K562 (cell line): ENCODE results near the gene LGALS8. TPM values are rescaled to one million over a fixed set of nuclear protein-coding genes. Genes with fewer than 3 reads are reported as not detected.

ENCODE experiments used
- CEBPG ChIP-seq, 3 experiments: fragments of 200-800 bp in 1 of 3; sonication (Bioruptor generic) in 1 of 3; sonication (generic) in 1 of 3; formaldehyde crosslinking in 1 of 3; IDR thresholded peaks in 2 of 3; conservative IDR thresholded peaks in 1 of 3; 2 replicates each; pipeline versions ENCODE4 v1.6.1 to v1.8.0; 2016 to 2022; ENCODE audit warnings: missing compliant biosample characterization in 2 of 3, missing genetic modification characterization in 2 of 3, mild to moderate bottlenecking in 1 of 3, missing genetic modification reagents in 1 of 3
- CXXC5 ChIP-seq: fragments of 250-450 bp; sonication (Bioruptor Pico); IDR thresholded peaks from 2 replicates; pipeline ENCODE4 v1.8.0; 2022; ENCODE audit warnings: inconsistent platforms, mild to moderate bottlenecking, moderate library complexity
- FOXJ2 ChIP-seq: fragments of 200-800 bp; sonication (Bioruptor generic); IDR thresholded peaks from 2 replicates; pipeline ENCODE4 v1.6.1; 2016; ENCODE audit warnings: missing genetic modification characterization, missing compliant biosample characterization
- FOXK1 ChIP-seq: sonication (generic); formaldehyde crosslinking; IDR thresholded peaks from 2 replicates; pipeline ENCODE4 v1.8.0; 2022; ENCODE audit warnings: missing genetic modification reagents, mild to moderate bottlenecking, borderline replicate concordance
- GATAD2A ChIP-seq: fragments of 450-650 bp; IDR thresholded peaks from 2 replicates; pipeline ENCODE4 v1.6.1; 2017
- KLF1 ChIP-seq: fragments of 450-650 bp; IDR thresholded peaks from 2 replicates; pipeline ENCODE4 v1.6.1; 2016; ENCODE audit warnings: missing genetic modification characterization, missing compliant biosample characterization
- L3MBTL2 ChIP-seq: fragments of 450-650 bp; IDR thresholded peaks from 2 replicates; pipeline ENCODE4 v1.6.1; 2016; ENCODE audit warnings: mild to moderate bottlenecking, moderate library complexity
- MED1 ChIP-seq: sonication (generic); formaldehyde crosslinking; IDR thresholded peaks from 2 replicates; pipeline ENCODE4 v1.8.1; 2023; ENCODE audit warnings: missing genetic modification reagents, borderline replicate concordance
- NFE2L1 ChIP-seq: fragments of 450-650 bp; IDR thresholded peaks from 2 replicates; pipeline ENCODE4 v1.6.1; 2016; ENCODE audit warnings: missing genetic modification characterization, low read depth, mild to moderate bottlenecking, missing compliant biosample characterization, moderate library complexity, borderline replicate concordance
- NUFIP1 ChIP-seq: fragments of 450-650 bp; IDR thresholded peaks from 2 replicates; pipeline ENCODE4 v1.6.1; 2018; ENCODE audit not compliant: partially characterized antibody
- PHF20 ChIP-seq: fragments of 450-650 bp; IDR thresholded peaks from 2 replicates; pipeline ENCODE4 v1.6.1; 2018; ENCODE audit not compliant: partially characterized antibody
- POLR2H ChIP-seq: IDR thresholded peaks from 2 replicates; pipeline ENCODE4 v1.6.1; 2016; ENCODE audit warnings: missing genetic modification characterization, low read depth, mild to moderate bottlenecking, control low read depth, missing compliant biosample characterization, moderate library complexity
- PTTG1 ChIP-seq: fragments of 450-650 bp; IDR thresholded peaks from 2 replicates; pipeline ENCODE4 v1.6.1; 2016; ENCODE audit warnings: low read depth, mild to moderate bottlenecking, missing genetic modification characterization, missing compliant biosample characterization
- PURB ChIP-seq: sonication (generic); formaldehyde crosslinking; IDR thresholded peaks from 2 replicates; pipeline ENCODE4 v1.9.0; 2021; ENCODE audit warnings: low read depth, mild to moderate bottlenecking, missing genetic modification reagents
- RBBP5 ChIP-seq: fragments of 200-600 bp; sonication (generic); IDR thresholded peaks from 2 replicates; pipeline ENCODE4 v1.6.1; 2012; ENCODE audit warnings: borderline replicate concordance, mild to moderate bottlenecking, low read length, control low read depth, inconsistent platforms; ENCODE audit not compliant: insufficient read depth, poor library complexity, severe bottlenecking
- RBM14 ChIP-seq: fragments of 200-400 bp; formaldehyde crosslinking; IDR thresholded peaks from 2 replicates; pipeline ENCODE4 v1.6.1; 2018; ENCODE audit warnings: low read depth, mild to moderate bottlenecking, low read length, moderate library complexity, borderline replicate concordance; ENCODE audit not compliant: insufficient read depth
- RFX7 ChIP-seq: fragments of 250-450 bp; sonication (Bioruptor Pico); IDR thresholded peaks from 2 replicates; pipeline ENCODE4 v1.5.1; 2021; ENCODE audit warnings: mild to moderate bottlenecking
- SAP30 ChIP-seq: fragments of 200-600 bp; sonication (generic); IDR thresholded peaks from 2 replicates; pipeline ENCODE4 v1.6.1; 2012; ENCODE audit warnings: borderline replicate concordance, low read depth, mild to moderate bottlenecking, moderate library complexity, low read length, control low read depth, inconsistent platforms; ENCODE audit not compliant: insufficient read depth, poor library complexity, severe bottlenecking
- SMARCE1 ChIP-seq: fragments of 450-650 bp; IDR thresholded peaks from 2 replicates; pipeline ENCODE4 v1.7.1; 2016; ENCODE audit warnings: mild to moderate bottlenecking
- ZNF12 ChIP-seq: sonication (generic); formaldehyde crosslinking; IDR thresholded peaks from 2 replicates; pipeline ENCODE4 v1.4.0; 2020; ENCODE audit warnings: mild to moderate bottlenecking, missing genetic modification reagents
- ZNF184 ChIP-seq: sonication (generic); formaldehyde crosslinking; IDR thresholded peaks from 2 replicates; pipeline ENCODE4 v1.5.0; 2020; ENCODE audit warnings: missing genetic modification reagents
- ZNF445 ChIP-seq: fragments of 250-450 bp; sonication (Bioruptor Pico); IDR thresholded peaks from 2 replicates; pipeline ENCODE4 v1.4.0; 2020; ENCODE audit warnings: low read depth, mild to moderate bottlenecking, moderate library complexity
- polyA plus RNA-seq, 8 experiments: library from polyadenylated mRNA; depleted of rRNA in 4 of 8; stranded (reverse) in 5 of 8; unstranded in 3 of 8; fragments of >200 nt; fragmentation: Nextera tagmentation in 2 of 8; fragmentation: Illumina TruSeq in 1 of 8; extraction: Ambion mirVana in 2 of 8; extraction: Trizol in 1 of 8; gene quantifications; 2 replicates each; pipeline versions ENCODE4 v1.2.1 to v1.2.3, GENCODE V29; 2011 to 2014; ENCODE audit warnings: inconsistent platforms in 1 of 8, missing spikeins in 1 of 8
- total RNA-seq, 7 experiments: library from RNA; depleted of rRNA in 6 of 7; stranded (reverse); fragments of >200 nt in 6 of 7; fragmentation: Illumina TruSeq in 2 of 7; extraction: Trizol in 2 of 7; gene quantifications; 2 replicates each; pipeline versions ENCODE4 v1.2.1 to v1.2.3, GENCODE V29; 2011 to 2021; ENCODE audit warnings: low replicate concordance in 1 of 7
- TF ChIP-seq, protein P1 (sequence below): fragments of 450-650 bp; IDR thresholded peaks from 2 replicates; pipeline ENCODE4 v1.6.1; 2016; ENCODE audit warnings: missing biosample characterization, missing genetic modification characterization
- TF ChIP-seq, protein P2 (sequence below): fragments of 450-650 bp; IDR thresholded peaks from 2 replicates; pipeline ENCODE4 v1.6.1; 2014; ENCODE audit warnings: low read depth, mild to moderate bottlenecking, moderate library complexity, borderline replicate concordance
- TF ChIP-seq, protein P3 (sequence below): fragments of 250-450 bp; sonication (Bioruptor Pico); IDR thresholded peaks from 2 replicates; pipeline ENCODE4 v1.8.0; 2022; ENCODE audit warnings: inconsistent platforms, mild to moderate bottlenecking, moderate library complexity, borderline replicate concordance

Gene LGALS8
- total and polyA plus RNA-seq, 9 of the 15 experiments (the other 6 are each of a cell fraction or from before 2014, with no cell fraction given), result 57.4 to 87.7 (median 70.3) TPM

DNA sequence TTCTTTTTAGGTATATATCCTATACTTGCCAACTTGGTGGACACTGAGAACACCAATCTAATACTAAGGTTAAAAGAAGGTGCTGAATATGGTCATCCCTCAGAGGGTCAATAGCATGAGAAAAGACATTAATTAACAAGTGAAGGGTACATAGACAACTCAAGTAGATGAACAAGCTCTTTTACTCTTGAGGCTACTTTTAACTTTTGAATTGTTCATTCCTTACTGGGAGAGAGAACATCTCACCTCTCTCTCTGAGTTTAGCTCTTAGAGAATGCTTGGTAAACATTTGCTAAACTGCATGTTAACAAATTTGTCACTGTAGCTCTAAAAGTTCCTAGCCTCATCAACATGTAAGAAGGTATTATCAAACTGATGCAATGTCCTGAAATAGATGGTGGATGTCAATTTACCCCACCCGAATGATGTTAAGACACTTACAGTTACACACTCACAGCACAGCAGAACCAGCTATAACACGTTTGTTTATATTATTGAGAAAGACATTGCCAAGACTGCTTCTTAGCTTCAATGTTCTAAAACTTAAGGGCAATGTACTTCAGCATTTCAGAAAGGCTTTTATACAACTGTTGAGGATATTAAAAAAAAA is 44.6 kb downstream of the LGALS8 start (continued):
- TF ChIP-seq CEBPG (CRISPR knock-in tag; IDR thresholded peaks at IDR 0.05), result peak; percentile 95
- peak; percentile 83 to 99 for TF ChIP-seq CEBPG (tag; conservative IDR thresholded peaks at IDR 0.05 in 1 of 2, IDR thresholded peaks at IDR 0.05 in 1 of 2)
- TF ChIP-seq FOXK1 (CRISPR knock-in tag), result no peak
- TF ChIP-seq RBM14, result no peak
- TF ChIP-seq PURB (CRISPR knock-in tag), result no peak
- no peak for TF ChIP-seq RFX7 (CRISPR knock-in tag)
- TF ChIP-seq, protein P1, sequence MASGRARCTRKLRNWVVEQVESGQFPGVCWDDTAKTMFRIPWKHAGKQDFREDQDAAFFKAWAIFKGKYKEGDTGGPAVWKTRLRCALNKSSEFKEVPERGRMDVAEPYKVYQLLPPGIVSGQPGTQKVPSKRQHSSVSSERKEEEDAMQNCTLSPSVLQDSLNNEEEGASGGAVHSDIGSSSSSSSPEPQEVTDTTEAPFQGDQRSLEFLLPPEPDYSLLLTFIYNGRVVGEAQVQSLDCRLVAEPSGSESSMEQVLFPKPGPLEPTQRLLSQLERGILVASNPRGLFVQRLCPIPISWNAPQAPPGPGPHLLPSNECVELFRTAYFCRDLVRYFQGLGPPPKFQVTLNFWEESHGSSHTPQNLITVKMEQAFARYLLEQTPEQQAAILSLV (tag), result peak; percentile 71
- TF ChIP-seq PHF20, result no peak
- TF ChIP-seq ZNF445 (CRISPR knock-in tag), result no peak
- no peak for TF ChIP-seq MED1 (CRISPR knock-in tag)
- TF ChIP-seq RBBP5, result no peak
- no peak for TF ChIP-seq NUFIP1
- no peak for TF ChIP-seq ZNF184 (CRISPR knock-in tag)
- TF ChIP-seq SMARCE1, result no peak
- no peak for TF ChIP-seq KLF1 (tag)
- TF ChIP-seq, protein P2, sequence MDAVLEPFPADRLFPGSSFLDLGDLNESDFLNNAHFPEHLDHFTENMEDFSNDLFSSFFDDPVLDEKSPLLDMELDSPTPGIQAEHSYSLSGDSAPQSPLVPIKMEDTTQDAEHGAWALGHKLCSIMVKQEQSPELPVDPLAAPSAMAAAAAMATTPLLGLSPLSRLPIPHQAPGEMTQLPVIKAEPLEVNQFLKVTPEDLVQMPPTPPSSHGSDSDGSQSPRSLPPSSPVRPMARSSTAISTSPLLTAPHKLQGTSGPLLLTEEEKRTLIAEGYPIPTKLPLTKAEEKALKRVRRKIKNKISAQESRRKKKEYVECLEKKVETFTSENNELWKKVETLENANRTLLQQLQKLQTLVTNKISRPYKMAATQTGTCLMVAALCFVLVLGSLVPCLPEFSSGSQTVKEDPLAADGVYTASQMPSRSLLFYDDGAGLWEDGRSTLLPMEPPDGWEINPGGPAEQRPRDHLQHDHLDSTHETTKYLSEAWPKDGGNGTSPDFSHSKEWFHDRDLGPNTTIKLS, result no peak
- no peak for TF ChIP-seq NFE2L1 (tag)
- TF ChIP-seq POLR2H (tag), result peak; percentile 80
- peak; percentile 77 for TF ChIP-seq FOXJ2 (tag)
- TF ChIP-seq GATAD2A, result no peak
- peak; percentile 54 for TF ChIP-seq CXXC5 (CRISPR knock-in tag)
- TF ChIP-seq PTTG1 (tag), result peak; percentile 48; the same call in 1 of the 2 replicates
- no peak for TF ChIP-seq SAP30
- no peak for TF ChIP-seq ZNF12 (CRISPR knock-in tag)
- TF ChIP-seq L3MBTL2, result peak; percentile 49; the same call in 1 of the 2 replicates
- TF ChIP-seq, protein P3, sequence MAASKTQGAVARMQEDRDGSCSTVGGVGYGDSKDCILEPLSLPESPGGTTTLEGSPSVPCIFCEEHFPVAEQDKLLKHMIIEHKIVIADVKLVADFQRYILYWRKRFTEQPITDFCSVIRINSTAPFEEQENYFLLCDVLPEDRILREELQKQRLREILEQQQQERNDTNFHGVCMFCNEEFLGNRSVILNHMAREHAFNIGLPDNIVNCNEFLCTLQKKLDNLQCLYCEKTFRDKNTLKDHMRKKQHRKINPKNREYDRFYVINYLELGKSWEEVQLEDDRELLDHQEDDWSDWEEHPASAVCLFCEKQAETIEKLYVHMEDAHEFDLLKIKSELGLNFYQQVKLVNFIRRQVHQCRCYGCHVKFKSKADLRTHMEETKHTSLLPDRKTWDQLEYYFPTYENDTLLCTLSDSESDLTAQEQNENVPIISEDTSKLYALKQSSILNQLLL (CRISPR knock-in tag), result no peak
